ENCODE data around the gene TMEM239. TPM values are rescaled to one million over a fixed set of nuclear protein-coding genes. Genes with fewer than 3 reads are reported as not detected.
"Not testable (repeated sequence)": the region's sequence is repeated elsewhere in the genome, so short reads cannot be mapped to it uniquely, and the experiment has no call there.

The TMEM239 gene
- not detected in 2 replicates for total RNA-seq

- intact Hi-C loops (cut with micrococcal nuclease) = no loop called here
Measured at GRCh38 chr20:2816030-2816582, at the start of gene TMEM239. Gene TMEM239, plus strand, starts transcription at chr20:2816364. Its CDS starts 191 bp downstream, at chr20:2816555.

GRCh38 chr20:2767768-2768631, 48.2 kb upstream of the TMEM239 start:
- intact Hi-C loops (cut with micrococcal nuclease) = no loop called here

GRCh38 chr20:2768632-2769015, 47.5 kb upstream of the TMEM239 start:
- intact Hi-C loops (cut with micrococcal nuclease) = no loop called here

GRCh38 chr20:2770091-2770490, 46.1 kb upstream of the TMEM239 start:
- intact Hi-C loops (cut with micrococcal nuclease) = not testable (repeated sequence)

GRCh38 chr20:2771631-2772080, 44.5 kb upstream of the TMEM239 start:
- intact Hi-C loops (cut with micrococcal nuclease) = no loop called here

- intact Hi-C loops (cut with micrococcal nuclease) = no loop called here
Measured at GRCh38 chr20:2773812-2774211, 42.4 kb upstream of the TMEM239 start.

- intact Hi-C loops (cut with micrococcal nuclease) = no loop called here
Measured at GRCh38 chr20:2775139-2775538, 41.0 kb upstream of the TMEM239 start.

- intact Hi-C loops (cut with micrococcal nuclease) = no loop called here
Measured at GRCh38 chr20:2778602-2779321, 37.4 kb upstream of the TMEM239 start.

GRCh38 chr20:2780948-2781347, 35.2 kb upstream of the TMEM239 start:
- intact Hi-C loops (cut with micrococcal nuclease) = no loop called here

- intact Hi-C loops (cut with micrococcal nuclease) = no loop called here
Measured at GRCh38 chr20:2783908-2784566, 32.1 kb upstream of the TMEM239 start.

GRCh38 chr20:2793471-2793870, 22.7 kb upstream of the TMEM239 start:
- intact Hi-C loops (cut with micrococcal nuclease) = no loop called here

- intact Hi-C loops (cut with micrococcal nuclease) = no loop called here
Measured at GRCh38 chr20:2794202-2794748, 21.9 kb upstream of the TMEM239 start.

GRCh38 chr20:2794866-2795447, 21.2 kb upstream of the TMEM239 start:
- intact Hi-C loops (cut with micrococcal nuclease) = no loop called here

- intact Hi-C loops (cut with micrococcal nuclease) = no loop called here
Measured at GRCh38 chr20:2795451-2795850, 20.7 kb upstream of the TMEM239 start.

- intact Hi-C loops (cut with micrococcal nuclease) = no loop called here
Measured at GRCh38 chr20:2796011-2796660, 20.0 kb upstream of the TMEM239 start.

GRCh38 chr20:2797136-2797983, 18.8 kb upstream of the TMEM239 start:
- intact Hi-C loops (cut with micrococcal nuclease) = no loop called here

- intact Hi-C loops (cut with micrococcal nuclease) = no loop called here
Measured at GRCh38 chr20:2798095-2798805, 17.9 kb upstream of the TMEM239 start.

GRCh38 chr20:2798814-2799213, 17.4 kb upstream of the TMEM239 start:
- intact Hi-C loops (cut with micrococcal nuclease) = no loop called here

- intact Hi-C loops (cut with micrococcal nuclease) = no loop called here
Measured at GRCh38 chr20:2799271-2799670, 16.9 kb upstream of the TMEM239 start.

Data from T-helper 2 cell treated with Interferon-gamma antibody and Interleukin-4, amounts not matched to agents 100 ng/mL and 5 ng/mL, for 36 hours (primary cell).